Lower lobe of right lung (tissue), 2 donors: Measurements from ENCODE around the gene RCCD1. TPM values are rescaled to one million over a fixed set of nuclear protein-coding genes. Genes with fewer than 3 reads are reported as not detected.

Source experiments
- ATAC-seq, 2 donors: fragments of 200-7000 bp; cut with Tn5 transposase; one replicate each; pipeline ENCODE4 v1.9.1; 2020 to 2022; ENCODE audit warnings: mild to moderate bottlenecking in 2 of 2, moderate library complexity in 2 of 2
- DNase-seq: peaks from one replicate; pipeline ENCODE4 v3.0.0-alpha.2; 2020
- H3K27ac ChIP-seq: fragments of 200-600 bp; one replicate; pipeline ENCODE4 v1.8.0; 2022
- H3K27me3 ChIP-seq: fragments of 200-600 bp; one replicate; pipeline ENCODE4 v1.8.0; 2022; ENCODE audit warnings: low read depth
- H3K36me3 ChIP-seq: fragments of 200-600 bp; one replicate; pipeline ENCODE4 v1.8.0; 2022; ENCODE audit warnings: mild to moderate bottlenecking
- H3K4me1 ChIP-seq: fragments of 200-600 bp; one replicate; pipeline ENCODE4 v1.8.0; 2022
- H3K4me3 ChIP-seq: fragments of 200-600 bp; one replicate; pipeline ENCODE4 v1.8.0; 2022; ENCODE audit warnings: mild to moderate bottlenecking
- H3K9me3 ChIP-seq: fragments of 200-600 bp; one replicate; pipeline ENCODE4 v1.8.0; 2022
- CTCF ChIP-seq: fragments of 200-600 bp; IDR thresholded peaks from one replicate; pipeline ENCODE4 v1.8.0; 2022; ENCODE audit warnings: antibody characterized with exemption, mild to moderate bottlenecking
- intact Hi-C: fragments of 100-400 bp; cut with DNase I; formaldehyde crosslinking; loops from one replicate; pipeline ENCODE4 v1.11.0; 2022
- total RNA-seq: library from RNA; stranded (reverse); fragmentation: NEBNext Ultra II Directional; extraction: Animal tissue kit (Norgen Biotek cat#: 25700); gene quantifications from one replicate; pipeline ENCODE4 v1.2.1, GENCODE V29; 2021
- donor health status: DM: no; HTN: yes; CAD: no; lungs with severe emphysema.

RCCD1 gene
- total RNA-seq, 1 donor from 2014 or later = 10.3 TPM

GRCh38 chr15:90942354-90943120 lies 12.1 kb upstream of the RCCD1 start:
- no peak overlapping the region for H3K27ac ChIP-seq
- H3K4me1 ChIP-seq = no peaks in the 10 kb centered on the region
- intact Hi-C loops = no loop called here
- DNase-seq (no peak), ATAC-seq (no peak)
- H3K36me3 ChIP-seq = peaks cover 99% of the 10 kb centered on the region
- H3K4me3 ChIP-seq = no peak overlapping the region
- no peak for TF ChIP-seq CTCF
- no peaks in the 10 kb centered on the region for H3K27me3 ChIP-seq
- no peaks in the 10 kb centered on the region for H3K9me3 ChIP-seq

GRCh38 chr15:90945091-90945490 lies 9.6 kb upstream of the RCCD1 start:
- no peak for TF ChIP-seq CTCF

GRCh38 chr15:90946538-90946937 lies 8.1 kb upstream of the RCCD1 start:
- no peak for DNase-seq
- Histone ChIP-seq H3K9me3 (no peaks in the 10 kb centered on the region), H3K36me3 (peaks cover 99% of the 10 kb centered on the region), H3K4me1 (no peaks in the 10 kb centered on the region), H3K4me3 (no peak overlapping the region), H3K27me3 (no peaks in the 10 kb centered on the region), H3K27ac (no peak overlapping the region)
- no peak for ATAC-seq
- intact Hi-C loops = no loop called here
- no peak for TF ChIP-seq CTCF

More at GRCh38 chr15:90945091-90945490, 9.6 kb upstream of the RCCD1 start:
- Histone ChIP-seq H3K36me3 (peaks cover 99% of the 10 kb centered on the region), H3K9me3 (no peaks in the 10 kb centered on the region), H3K27me3 (no peaks in the 10 kb centered on the region), H3K4me1 (no peaks in the 10 kb centered on the region), H3K27ac (no peak overlapping the region), H3K4me3 (no peak overlapping the region)
- intact Hi-C loops = no loop called here
- no peak for ATAC-seq
- DNase-seq = no peak

GRCh38 chr15:90946941-90947576 lies 7.6 kb upstream of the RCCD1 start:
- Histone ChIP-seq H3K4me3 (no peak overlapping the region), H3K9me3 (no peaks in the 10 kb centered on the region), H3K27me3 (no peaks in the 10 kb centered on the region), H3K4me1 (no peaks in the 10 kb centered on the region), H3K36me3 (peaks cover 99% of the 10 kb centered on the region), H3K27ac (no peak overlapping the region)
- DNase-seq (no peak), ATAC-seq (no peak)
- intact Hi-C loops = no loop called here
- no peak for TF ChIP-seq CTCF

- no peaks in the 10 kb centered on the region for H3K27me3 ChIP-seq
- no peak for TF ChIP-seq CTCF
- intact Hi-C loops = no loop called here
- H3K36me3 ChIP-seq = peaks cover 99% of the 10 kb centered on the region
- H3K4me1 ChIP-seq = no peaks in the 10 kb centered on the region
- no peak overlapping the region for H3K27ac ChIP-seq
- DNase-seq (no peak), ATAC-seq (no peak)
- H3K4me3 ChIP-seq = no peak overlapping the region
- H3K9me3 ChIP-seq = no peaks in the 10 kb centered on the region
Observed at GRCh38 chr15:90947577-90948357, 6.9 kb upstream of the RCCD1 start.
